Panc1 (cell line): ENCODE measurements around the gene ARL2.

ENCODE experiments used
- CTCF ChIP-seq: fragments of 450-650 bp; IDR thresholded peaks from 2 replicates; pipeline ENCODE4 v1.5.1; 2017; ENCODE audit warnings: mild to moderate bottlenecking
- REST ChIP-seq, 2 experiments: IDR thresholded peaks; 2 replicates each; pipeline ENCODE4 v1.6.1; 2011 to 2012; ENCODE audit warnings: low read depth in 2 of 2, control low read depth in 1 of 2, low read length in 1 of 2, mild to moderate bottlenecking in 1 of 2, moderate library complexity in 1 of 2; ENCODE audit not compliant: insufficient read depth in 1 of 2
- SIN3A ChIP-seq: IDR thresholded peaks from 2 replicates; pipeline ENCODE4 v1.6.1; 2012; ENCODE audit warnings: low read depth, mild to moderate bottlenecking, low read length, moderate library complexity, borderline replicate concordance; ENCODE audit not compliant: insufficient read depth

- TF ChIP-seq CTCF (peak; percentile 90; the same call in 1 of the 2 replicates), SIN3A (peak; percentile 75), REST (IDR thresholded peaks at IDR 0.05; ENCODE audit: insufficient read depth in 1 of 2, low read depth in 2 of 2, low read length in 1 of 2) (peak; percentile 16 to 65; a peak in 1 of 4 replicates)
These were observed 17.1 kb upstream of the ARL2 start, which contains the start of gene BATF2 for GRCh38 chr11:64996710-64997380.
